ENCODE measurements around the gene ARRB1.
"Not testable (repeated sequence)": the region's sequence is repeated elsewhere in the genome, so short reads cannot be mapped to it uniquely, and the experiment has no call there.

GRCh38 chr11:75274716-75275115 is 76.7 kb downstream of the ARRB1 start:
- TF ChIP-seq, protein P1, sequence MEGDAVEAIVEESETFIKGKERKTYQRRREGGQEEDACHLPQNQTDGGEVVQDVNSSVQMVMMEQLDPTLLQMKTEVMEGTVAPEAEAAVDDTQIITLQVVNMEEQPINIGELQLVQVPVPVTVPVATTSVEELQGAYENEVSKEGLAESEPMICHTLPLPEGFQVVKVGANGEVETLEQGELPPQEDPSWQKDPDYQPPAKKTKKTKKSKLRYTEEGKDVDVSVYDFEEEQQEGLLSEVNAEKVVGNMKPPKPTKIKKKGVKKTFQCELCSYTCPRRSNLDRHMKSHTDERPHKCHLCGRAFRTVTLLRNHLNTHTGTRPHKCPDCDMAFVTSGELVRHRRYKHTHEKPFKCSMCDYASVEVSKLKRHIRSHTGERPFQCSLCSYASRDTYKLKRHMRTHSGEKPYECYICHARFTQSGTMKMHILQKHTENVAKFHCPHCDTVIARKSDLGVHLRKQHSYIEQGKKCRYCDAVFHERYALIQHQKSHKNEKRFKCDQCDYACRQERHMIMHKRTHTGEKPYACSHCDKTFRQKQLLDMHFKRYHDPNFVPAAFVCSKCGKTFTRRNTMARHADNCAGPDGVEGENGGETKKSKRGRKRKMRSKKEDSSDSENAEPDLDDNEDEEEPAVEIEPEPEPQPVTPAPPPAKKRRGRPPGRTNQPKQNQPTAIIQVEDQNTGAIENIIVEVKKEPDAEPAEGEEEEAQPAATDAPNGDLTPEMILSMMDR (IDR thresholded peaks at IDR 0.05; ENCODE audit: low read length): not testable (repeated sequence)
- not testable (repeated sequence) for TF ChIP-seq EZH2 (IDR thresholded peaks at IDR 0.05; ENCODE audit: borderline replicate concordance, low read length)

Data from OCI-LY1 (cell line).